Epithelial cell of proximal tubule (primary cell): ENCODE data around the gene TACC2. TPM values are rescaled to one million over a fixed set of nuclear protein-coding genes. Genes with fewer than 3 reads are reported as not detected.

Experiments
- DNase-seq: peaks from one replicate; pipeline ENCODE4 v3.0.0-alpha.2; 2011; ENCODE audit warnings: low read depth
- H3K4me3 ChIP-seq: 2 replicates; pipeline ENCODE4 v1.5.1; 2011; ENCODE audit warnings: low read depth, mild to moderate bottlenecking, low read length
- total RNA-seq: library from RNA; depleted of rRNA; stranded (reverse); fragments of >200 nt; gene quantifications from 2 replicates; pipeline ENCODE4 v1.2.3, GENCODE V29; 2015
- TF ChIP-seq, protein P1 (sequence below): conservative IDR thresholded peaks from 2 replicates; pipeline ENCODE4 v1.5.1; 2012; ENCODE audit warnings: low read depth, mild to moderate bottlenecking, low read length

TACC2 gene, protein sequence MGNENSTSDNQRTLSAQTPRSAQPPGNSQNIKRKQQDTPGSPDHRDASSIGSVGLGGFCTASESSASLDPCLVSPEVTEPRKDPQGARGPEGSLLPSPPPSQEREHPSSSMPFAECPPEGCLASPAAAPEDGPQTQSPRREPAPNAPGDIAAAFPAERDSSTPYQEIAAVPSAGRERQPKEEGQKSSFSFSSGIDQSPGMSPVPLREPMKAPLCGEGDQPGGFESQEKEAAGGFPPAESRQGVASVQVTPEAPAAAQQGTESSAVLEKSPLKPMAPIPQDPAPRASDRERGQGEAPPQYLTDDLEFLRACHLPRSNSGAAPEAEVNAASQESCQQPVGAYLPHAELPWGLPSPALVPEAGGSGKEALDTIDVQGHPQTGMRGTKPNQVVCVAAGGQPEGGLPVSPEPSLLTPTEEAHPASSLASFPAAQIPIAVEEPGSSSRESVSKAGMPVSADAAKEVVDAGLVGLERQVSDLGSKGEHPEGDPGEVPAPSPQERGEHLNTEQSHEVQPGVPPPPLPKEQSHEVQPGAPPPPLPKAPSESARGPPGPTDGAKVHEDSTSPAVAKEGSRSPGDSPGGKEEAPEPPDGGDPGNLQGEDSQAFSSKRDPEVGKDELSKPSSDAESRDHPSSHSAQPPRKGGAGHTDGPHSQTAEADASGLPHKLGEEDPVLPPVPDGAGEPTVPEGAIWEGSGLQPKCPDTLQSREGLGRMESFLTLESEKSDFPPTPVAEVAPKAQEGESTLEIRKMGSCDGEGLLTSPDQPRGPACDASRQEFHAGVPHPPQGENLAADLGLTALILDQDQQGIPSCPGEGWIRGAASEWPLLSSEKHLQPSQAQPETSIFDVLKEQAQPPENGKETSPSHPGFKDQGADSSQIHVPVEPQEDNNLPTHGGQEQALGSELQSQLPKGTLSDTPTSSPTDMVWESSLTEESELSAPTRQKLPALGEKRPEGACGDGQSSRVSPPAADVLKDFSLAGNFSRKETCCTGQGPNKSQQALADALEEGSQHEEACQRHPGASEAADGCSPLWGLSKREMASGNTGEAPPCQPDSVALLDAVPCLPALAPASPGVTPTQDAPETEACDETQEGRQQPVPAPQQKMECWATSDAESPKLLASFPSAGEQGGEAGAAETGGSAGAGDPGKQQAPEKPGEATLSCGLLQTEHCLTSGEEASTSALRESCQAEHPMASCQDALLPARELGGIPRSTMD (N-terminal part only)
- 15.5 and 23.9 TPM in 2 replicates for total RNA-seq

DNA sequence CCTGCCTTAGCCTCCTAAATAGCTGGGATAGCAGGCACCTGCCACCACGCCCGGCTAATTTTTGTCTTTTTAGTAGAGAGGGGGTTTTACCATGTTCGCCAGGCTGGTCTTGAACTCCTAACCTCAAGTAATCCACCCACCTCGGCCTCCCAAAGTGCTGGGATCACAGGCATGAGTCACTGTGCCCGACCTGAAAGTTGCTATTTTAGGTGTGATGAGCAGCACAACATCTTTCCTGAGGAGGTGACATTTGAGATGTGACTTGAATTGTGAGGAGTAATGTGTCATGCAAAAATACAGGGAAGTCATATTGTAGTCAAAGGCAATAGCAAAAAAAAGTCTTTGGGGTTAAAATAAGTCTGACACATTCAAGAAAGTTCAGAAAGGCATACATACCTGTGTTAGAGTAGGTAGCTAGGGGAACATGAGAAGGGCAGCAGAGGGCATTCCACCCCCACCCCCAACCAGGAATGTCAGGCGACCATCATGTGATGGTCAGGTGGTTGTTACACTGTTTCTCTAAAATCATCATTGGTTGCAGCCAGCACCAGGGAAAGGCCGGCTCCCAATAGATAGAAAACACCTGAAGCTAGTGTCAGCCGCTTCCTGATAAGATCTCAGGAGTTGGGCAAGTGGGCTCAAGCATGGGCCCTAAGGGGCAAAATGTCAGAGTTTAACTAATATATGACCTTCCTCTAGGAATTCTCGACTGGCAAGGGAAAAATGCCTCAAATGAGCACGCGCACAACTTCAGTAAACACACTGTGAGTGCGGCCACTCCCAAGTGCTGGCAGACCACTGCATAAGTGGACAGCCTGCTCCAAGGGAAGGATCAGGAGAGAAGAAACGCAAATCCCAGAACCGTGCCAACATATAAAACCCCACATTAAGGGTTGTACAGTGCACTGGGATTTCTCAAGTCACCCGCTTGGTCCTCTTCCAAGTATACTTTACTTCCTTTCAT, at the start of gene TACC2:
TSS of gene TACC2 (plus strand) at position 803 of the 964 bp plus-strand sequence. CDS start 32,819 bp downstream, outside the sequence.
- no peak within 1 kb of the TSS for H3K4me3 ChIP-seq
- TF ChIP-seq, protein P1, sequence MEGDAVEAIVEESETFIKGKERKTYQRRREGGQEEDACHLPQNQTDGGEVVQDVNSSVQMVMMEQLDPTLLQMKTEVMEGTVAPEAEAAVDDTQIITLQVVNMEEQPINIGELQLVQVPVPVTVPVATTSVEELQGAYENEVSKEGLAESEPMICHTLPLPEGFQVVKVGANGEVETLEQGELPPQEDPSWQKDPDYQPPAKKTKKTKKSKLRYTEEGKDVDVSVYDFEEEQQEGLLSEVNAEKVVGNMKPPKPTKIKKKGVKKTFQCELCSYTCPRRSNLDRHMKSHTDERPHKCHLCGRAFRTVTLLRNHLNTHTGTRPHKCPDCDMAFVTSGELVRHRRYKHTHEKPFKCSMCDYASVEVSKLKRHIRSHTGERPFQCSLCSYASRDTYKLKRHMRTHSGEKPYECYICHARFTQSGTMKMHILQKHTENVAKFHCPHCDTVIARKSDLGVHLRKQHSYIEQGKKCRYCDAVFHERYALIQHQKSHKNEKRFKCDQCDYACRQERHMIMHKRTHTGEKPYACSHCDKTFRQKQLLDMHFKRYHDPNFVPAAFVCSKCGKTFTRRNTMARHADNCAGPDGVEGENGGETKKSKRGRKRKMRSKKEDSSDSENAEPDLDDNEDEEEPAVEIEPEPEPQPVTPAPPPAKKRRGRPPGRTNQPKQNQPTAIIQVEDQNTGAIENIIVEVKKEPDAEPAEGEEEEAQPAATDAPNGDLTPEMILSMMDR: no peak
- DNase-seq: no peak

DNA sequence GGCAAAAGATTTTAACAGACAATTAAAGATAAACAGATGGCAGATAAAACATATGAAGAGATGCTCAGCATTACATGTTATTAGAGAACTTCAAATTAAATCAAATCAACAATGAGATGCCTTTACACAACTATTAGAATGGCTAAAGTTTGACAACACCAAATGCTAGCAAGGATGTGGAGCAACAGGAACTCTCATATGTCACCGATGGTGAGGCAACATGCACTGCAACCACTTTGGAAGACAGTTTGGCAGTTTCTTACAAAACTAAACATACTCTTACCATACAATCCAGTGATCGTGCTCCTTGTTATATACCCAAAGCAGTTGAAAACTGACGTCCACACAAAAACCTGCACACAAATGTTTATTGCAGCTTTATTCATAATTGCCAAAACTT, 47.4 kb upstream of the TACC2 start:
- TF ChIP-seq, protein P1: no peak
- H3K4me3 ChIP-seq: no peak overlapping the region
- DNase-seq: no peak

DNA sequence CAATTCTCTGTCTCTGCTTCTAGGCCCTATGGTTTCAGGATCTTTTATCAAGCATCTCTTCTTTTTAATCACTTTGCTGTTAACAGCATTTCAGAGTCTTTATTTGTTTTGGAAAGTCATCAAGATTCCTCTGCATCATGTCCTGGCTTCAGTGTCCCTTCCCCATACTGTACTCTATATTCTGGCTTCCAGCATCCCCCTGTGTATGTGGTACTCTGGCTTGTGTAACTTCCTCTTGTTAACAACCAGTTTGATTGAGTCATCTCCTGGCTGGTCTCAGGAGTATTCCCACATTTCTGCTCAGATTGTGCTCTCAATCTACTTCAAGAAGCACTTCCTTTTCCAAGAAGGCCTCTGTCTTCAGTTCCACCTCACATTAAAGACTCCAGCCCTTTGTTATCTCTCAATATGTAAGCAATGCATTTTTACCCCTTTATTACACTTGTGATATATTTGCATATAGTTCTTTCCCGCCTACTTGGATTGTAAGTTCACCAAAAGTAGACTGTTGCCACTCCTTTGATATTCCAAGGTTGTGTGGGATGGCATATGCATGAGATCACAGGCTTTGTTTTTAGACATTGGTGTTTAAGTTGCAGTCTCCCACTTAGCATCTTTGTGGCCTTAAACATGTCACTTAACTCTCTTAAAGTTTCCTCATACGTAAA, 46.1 kb upstream of the TACC2 start:
- TF ChIP-seq, protein P1: no peak
- DNase-seq: no peak
- no peak overlapping the region for H3K4me3 ChIP-seq

DNA sequence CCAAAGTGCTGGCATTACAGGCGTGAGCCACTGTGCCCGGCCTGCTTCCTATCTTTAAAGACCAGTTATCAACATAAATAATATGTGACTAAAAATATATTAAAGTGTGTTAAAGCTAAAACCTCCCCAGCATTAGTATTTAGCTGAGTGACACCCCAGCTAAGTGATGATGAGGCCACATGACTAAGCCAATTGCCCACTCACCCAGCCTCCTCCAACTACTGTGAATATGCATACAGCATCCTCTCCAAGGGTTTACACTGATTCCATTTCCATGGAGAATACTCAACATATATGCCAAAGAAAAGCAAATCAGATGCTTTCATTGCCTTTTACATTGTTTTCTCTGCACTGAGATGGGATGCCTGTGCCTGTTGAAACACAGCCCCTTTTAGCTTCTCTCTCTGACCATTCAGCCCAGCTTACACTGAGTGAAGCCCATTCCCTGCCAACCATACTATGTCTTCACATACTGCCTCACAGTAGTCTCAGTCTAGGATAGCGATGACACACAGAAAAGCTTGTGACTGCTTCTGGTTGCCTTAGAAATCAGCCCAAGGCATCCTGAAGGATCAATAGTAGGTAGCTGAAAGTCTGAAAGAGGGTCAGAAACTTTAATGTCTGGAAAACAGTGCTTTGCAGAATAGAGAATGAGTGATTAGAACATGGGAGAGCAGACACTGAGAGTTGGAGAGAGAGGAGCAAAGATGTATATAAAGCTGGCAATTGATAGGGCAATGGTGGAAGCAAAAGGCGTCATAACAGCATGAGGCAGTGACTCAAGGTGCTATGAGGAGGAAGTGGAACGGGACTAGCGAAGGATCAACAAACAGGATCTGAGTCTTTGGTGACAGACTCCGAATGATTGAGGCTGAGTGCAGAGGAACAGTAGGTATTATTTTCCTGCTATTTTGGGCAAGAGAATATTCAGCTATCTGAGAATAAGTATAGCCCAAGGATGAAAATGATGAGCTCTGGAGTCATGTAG, 41.3 kb upstream of the TACC2 start:
- H3K4me3 ChIP-seq: no peak overlapping the region
- no peak for DNase-seq
- TF ChIP-seq, protein P1: no peak

DNA sequence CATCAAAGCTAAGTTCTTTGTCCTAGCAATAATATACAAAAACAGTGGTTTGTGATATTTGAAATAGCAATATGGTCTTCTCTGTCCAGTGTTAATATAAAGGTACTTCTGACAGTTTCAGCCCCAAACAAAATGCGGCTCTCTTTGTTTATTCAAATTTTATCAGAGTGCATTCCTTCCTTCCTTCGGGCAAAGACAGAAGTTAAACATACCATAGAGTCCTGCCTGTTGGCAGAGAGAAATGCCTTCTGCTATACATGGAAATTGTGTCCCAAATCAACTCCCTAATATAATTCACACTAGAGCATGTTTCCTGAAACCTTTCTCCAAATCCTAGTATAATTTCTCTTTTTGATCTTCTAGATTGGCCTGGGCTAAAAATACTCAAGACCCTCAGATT, 39.9 kb upstream of the TACC2 start:
- no peak overlapping the region for H3K4me3 ChIP-seq
- TF ChIP-seq, protein P1: no peak
- no peak for DNase-seq
